ENCODE measurements around the gene RCOR1. TPM values are rescaled to one million over a fixed set of nuclear protein-coding genes. Genes with fewer than 3 reads are reported as not detected.

Gene RCOR1
- total RNA-seq, 2 experiments from 2014 or later, result 16.1 to 16.2 TPM

- CTCF ChIA-PET, result interaction anchor here (1.0 to 1.4 kb wide), 3 partner anchors 32 to 130 kb away, joined by 3 to 4 read pairs (median 3); no protein-coding TSS in a partner anchor
Observed at GRCh38 chr14:102655137-102655536, 62.7 kb downstream of the RCOR1 start.

GRCh38 chr14:102659797-102660196, 67.3 kb downstream of the RCOR1 start:
- ATAC-seq (no peak), DNase-seq (no peak)
- ChIA-PET POLR2A (no interaction called here), CTCF (interaction anchor here (0.9 kb wide), 1 partner anchor 35 kb away, joined by 3 read pairs; no protein-coding TSS in a partner anchor)
- intact Hi-C loops (cut with micrococcal nuclease), result no loop called here
- no peak overlapping the region for H3K27ac Mint-ChIP-seq
- no peaks in the 10 kb centered on the region for H3K36me3 Mint-ChIP-seq (ENCODE audit: low read depth)
- no peaks in the 10 kb centered on the region for H3K9me3 Mint-ChIP-seq
- H3K27me3 Mint-ChIP-seq, result no peaks in the 10 kb centered on the region
- no peak overlapping the region for H3K4me3 Mint-ChIP-seq
- TF ChIP-seq, protein P1, sequence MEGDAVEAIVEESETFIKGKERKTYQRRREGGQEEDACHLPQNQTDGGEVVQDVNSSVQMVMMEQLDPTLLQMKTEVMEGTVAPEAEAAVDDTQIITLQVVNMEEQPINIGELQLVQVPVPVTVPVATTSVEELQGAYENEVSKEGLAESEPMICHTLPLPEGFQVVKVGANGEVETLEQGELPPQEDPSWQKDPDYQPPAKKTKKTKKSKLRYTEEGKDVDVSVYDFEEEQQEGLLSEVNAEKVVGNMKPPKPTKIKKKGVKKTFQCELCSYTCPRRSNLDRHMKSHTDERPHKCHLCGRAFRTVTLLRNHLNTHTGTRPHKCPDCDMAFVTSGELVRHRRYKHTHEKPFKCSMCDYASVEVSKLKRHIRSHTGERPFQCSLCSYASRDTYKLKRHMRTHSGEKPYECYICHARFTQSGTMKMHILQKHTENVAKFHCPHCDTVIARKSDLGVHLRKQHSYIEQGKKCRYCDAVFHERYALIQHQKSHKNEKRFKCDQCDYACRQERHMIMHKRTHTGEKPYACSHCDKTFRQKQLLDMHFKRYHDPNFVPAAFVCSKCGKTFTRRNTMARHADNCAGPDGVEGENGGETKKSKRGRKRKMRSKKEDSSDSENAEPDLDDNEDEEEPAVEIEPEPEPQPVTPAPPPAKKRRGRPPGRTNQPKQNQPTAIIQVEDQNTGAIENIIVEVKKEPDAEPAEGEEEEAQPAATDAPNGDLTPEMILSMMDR (IDR thresholded peaks at IDR 0.05), result no peak
- peaks cover 25% of the 10 kb centered on the region for H3K4me1 Mint-ChIP-seq (ENCODE audit: low read depth)

More at GRCh38 chr14:102655137-102655536, 62.7 kb downstream of the RCOR1 start:
- Mint-ChIP-seq H3K9me3 (peaks cover 5% of the 10 kb centered on the region), H3K27ac (no peak overlapping the region), H3K4me1 (ENCODE audit: low read depth) (peaks cover 35% of the 10 kb centered on the region), H3K4me3 (no peak overlapping the region), H3K36me3 (ENCODE audit: low read depth) (peaks cover 3% of the 10 kb centered on the region), H3K27me3 (no peaks in the 10 kb centered on the region)
- DNase-seq, result no peak
- no peak for ATAC-seq
- TF ChIP-seq, protein P1 (IDR thresholded peaks at IDR 0.05), result no peak
- intact Hi-C loops (cut with micrococcal nuclease), result no loop called here
- POLR2A ChIA-PET, result interaction anchor here (0.6 kb wide), 1 partner anchor 42 kb away, joined by 3 read pairs; no protein-coding TSS in a partner anchor

- CTCF ChIA-PET, result interaction anchor here (1.1 to 1.6 kb wide), 2 partner anchors 8 to 67 kb away, joined by 3 to 4 read pairs; no protein-coding TSS in a partner anchor
- no peak overlapping the region for H3K27ac Mint-ChIP-seq
- intact Hi-C loops (cut with micrococcal nuclease), result no loop called here
- no peaks in the 10 kb centered on the region for H3K27me3 Mint-ChIP-seq
- DNase-seq, result no peak
- no peak overlapping the region for H3K4me3 Mint-ChIP-seq
- ATAC-seq, result no peak
- TF ChIP-seq, protein P1 (IDR thresholded peaks at IDR 0.05), result no peak
- POLR2A ChIA-PET, result no interaction called here
- H3K36me3 Mint-ChIP-seq (ENCODE audit: low read depth), result no peaks in the 10 kb centered on the region
- H3K4me1 Mint-ChIP-seq (ENCODE audit: low read depth), result peaks cover 18% of the 10 kb centered on the region
- H3K9me3 Mint-ChIP-seq, result no peaks in the 10 kb centered on the region
Observed at GRCh38 chr14:102661614-102662013, 69.2 kb downstream of the RCOR1 start.

DNA sequence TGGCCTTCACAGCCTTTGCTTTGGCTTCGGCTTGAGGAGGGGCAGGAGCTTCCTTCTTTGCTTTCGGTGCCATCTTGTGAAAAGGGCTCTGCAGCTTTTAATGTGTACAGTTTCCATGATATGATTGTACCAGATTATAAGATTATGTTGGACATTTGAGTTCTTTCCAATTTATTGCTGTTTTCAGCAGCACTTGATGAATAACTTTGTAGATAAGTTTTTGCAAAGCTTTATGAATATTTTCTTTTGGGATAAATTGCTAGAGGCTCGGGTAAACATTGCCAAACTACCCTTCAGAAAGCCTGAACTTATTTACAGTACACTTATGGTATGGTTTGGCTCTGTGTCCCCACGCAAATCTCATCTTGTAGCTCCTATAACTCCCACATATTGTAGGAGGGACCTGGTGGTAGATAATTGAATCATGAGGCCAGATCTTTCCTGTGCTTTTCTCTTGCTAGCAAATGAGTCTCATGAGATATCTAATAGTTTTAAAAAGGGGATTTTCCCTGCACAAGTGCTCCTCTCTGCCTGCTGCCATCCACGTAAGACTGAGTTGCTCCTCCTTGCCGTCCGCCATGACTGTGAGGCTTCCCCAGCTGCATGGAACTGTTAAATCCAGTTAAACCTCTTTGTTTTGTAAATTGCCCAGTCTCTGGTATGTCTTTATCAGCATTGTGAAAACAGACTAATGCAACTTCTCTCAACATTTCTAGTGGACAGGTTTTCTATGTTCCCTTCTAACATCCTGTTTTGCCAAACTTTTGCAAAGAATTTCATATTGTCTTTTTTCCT, 70.4 kb downstream of the RCOR1 start:
- ChIA-PET POLR2A (interaction anchor here (0.7 to 1.2 kb wide), 2 partner anchors 10 to 15 kb away, joined by 3 read pairs; no protein-coding TSS in a partner anchor), CTCF (interaction anchor here (0.7 to 1.7 kb wide), 4 partner anchors 10 to 68 kb away, joined by 3 to 6 read pairs (median 4); no protein-coding TSS in a partner anchor)
- intact Hi-C loops (cut with micrococcal nuclease), result no loop called here
- DNase-seq (no peak), ATAC-seq (no peak)
- Mint-ChIP-seq H3K4me1 (ENCODE audit: low read depth) (peaks cover 22% of the 10 kb centered on the region), H3K27me3 (no peaks in the 10 kb centered on the region), H3K4me3 (no peak overlapping the region), H3K9me3 (no peaks in the 10 kb centered on the region), H3K36me3 (ENCODE audit: low read depth) (no peaks in the 10 kb centered on the region), H3K27ac (no peak overlapping the region)
- TF ChIP-seq, protein P1 (IDR thresholded peaks at IDR 0.05), result no peak

DNA sequence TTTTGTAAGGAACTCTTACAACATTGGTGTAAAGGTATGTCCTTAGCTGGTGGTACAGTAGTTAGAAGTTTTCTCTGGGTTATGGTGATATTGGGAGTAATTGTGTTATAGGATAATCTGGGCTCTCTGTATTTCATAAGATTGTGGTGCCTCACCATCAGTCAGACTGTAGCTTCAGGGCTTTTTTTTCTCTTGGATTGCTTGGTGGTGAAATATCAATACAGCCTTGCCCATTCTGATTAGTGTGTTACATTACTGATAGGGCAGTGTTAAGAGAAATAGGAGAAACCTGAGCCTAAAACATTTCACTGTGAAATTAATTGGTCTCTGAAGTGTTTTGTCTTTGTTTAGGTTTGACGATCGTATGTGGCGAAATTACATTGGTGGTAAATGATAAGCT, 71.0 kb downstream of the RCOR1 start:
- intact Hi-C loops (cut with micrococcal nuclease), result no loop called here
- DNase-seq, result no peak
- no peaks in the 10 kb centered on the region for H3K36me3 Mint-ChIP-seq (ENCODE audit: low read depth)
- ATAC-seq, result no peak
- H3K4me3 Mint-ChIP-seq, result no peak overlapping the region
- H3K9me3 Mint-ChIP-seq, result no peaks in the 10 kb centered on the region
- TF ChIP-seq, protein P1 (IDR thresholded peaks at IDR 0.05), result no peak
- ChIA-PET POLR2A (interaction anchor here (1.2 kb wide), 1 partner anchor 10 kb away, joined by 3 read pairs; no protein-coding TSS in a partner anchor), CTCF (interaction anchor here (1.1 to 1.7 kb wide), 2 partner anchors 31 to 69 kb away, joined by 4 to 6 read pairs; no protein-coding TSS in a partner anchor)
- no peaks in the 10 kb centered on the region for H3K27me3 Mint-ChIP-seq
- peaks cover 23% of the 10 kb centered on the region for H3K4me1 Mint-ChIP-seq (ENCODE audit: low read depth)
- H3K27ac Mint-ChIP-seq, result no peak overlapping the region
